ENCODE results near the gene UBE2J2. TPM values are rescaled to one million over a fixed set of nuclear protein-coding genes. Genes with fewer than 3 reads are reported as not detected.

Gene UBE2J2
- total RNA-seq = 10 to 100 TPM; 23.6 to 39.2 TPM

- ATAC-seq = peak; percentile 97
- Histone ChIP-seq H3K9me3 (no peaks in the 10 kb centered on the region), H3K36me3 (replicated peaks in 1 of 2; ENCODE audit: insufficient read depth in 1 of 2, low read depth in 2 of 2) (no peaks in the 10 kb centered on the region), H3K27me3 (no peaks in the 10 kb centered on the region), H3K4me1 (peaks cover 34% of the 10 kb centered on the region), H3K27ac (peak within 1 kb of the TSS; percentile 45 to 79 (median 64)), H3K4me3 (peak within 1 kb of the TSS; percentile 68 to 70)
- DNase-seq = peak; percentile 94 to 97 (median 96)
- WGBS, 2 donors = 0 to 20% methylated on average over 1 to 63 of the region's 105 CpGs
- intact Hi-C loops (cut with DNase I) = no loop called here
- peak; percentile 22 to 58 (median 46) for TF ChIP-seq POLR2A (IDR thresholded peaks at IDR 0.05)
- TF ChIP-seq, protein P1, sequence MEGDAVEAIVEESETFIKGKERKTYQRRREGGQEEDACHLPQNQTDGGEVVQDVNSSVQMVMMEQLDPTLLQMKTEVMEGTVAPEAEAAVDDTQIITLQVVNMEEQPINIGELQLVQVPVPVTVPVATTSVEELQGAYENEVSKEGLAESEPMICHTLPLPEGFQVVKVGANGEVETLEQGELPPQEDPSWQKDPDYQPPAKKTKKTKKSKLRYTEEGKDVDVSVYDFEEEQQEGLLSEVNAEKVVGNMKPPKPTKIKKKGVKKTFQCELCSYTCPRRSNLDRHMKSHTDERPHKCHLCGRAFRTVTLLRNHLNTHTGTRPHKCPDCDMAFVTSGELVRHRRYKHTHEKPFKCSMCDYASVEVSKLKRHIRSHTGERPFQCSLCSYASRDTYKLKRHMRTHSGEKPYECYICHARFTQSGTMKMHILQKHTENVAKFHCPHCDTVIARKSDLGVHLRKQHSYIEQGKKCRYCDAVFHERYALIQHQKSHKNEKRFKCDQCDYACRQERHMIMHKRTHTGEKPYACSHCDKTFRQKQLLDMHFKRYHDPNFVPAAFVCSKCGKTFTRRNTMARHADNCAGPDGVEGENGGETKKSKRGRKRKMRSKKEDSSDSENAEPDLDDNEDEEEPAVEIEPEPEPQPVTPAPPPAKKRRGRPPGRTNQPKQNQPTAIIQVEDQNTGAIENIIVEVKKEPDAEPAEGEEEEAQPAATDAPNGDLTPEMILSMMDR (IDR thresholded peaks at IDR 0.05) = no peak
Observed at GRCh38 chr1:1273512-1274298, at the start of gene UBE2J2. Gene UBE2J2 (minus strand): TSS chr1:1273854. CDS start chr1:1267992, 5,862 bp downstream.

- H3K36me3 ChIP-seq (replicated peaks in 1 of 2; ENCODE audit: insufficient read depth in 1 of 2, low read depth in 2 of 2) = peaks cover 3% of the 10 kb centered on the region in 2 donors
- 76 to 82% methylated on average over 7 to 9 of the region's 10 CpGs for WGBS, 2 donors
- DNase-seq (no peak), ATAC-seq (no peak)
- no peak overlapping the region for H3K27ac ChIP-seq
- TF ChIP-seq POLR2A (IDR thresholded peaks at IDR 0.05) = no peak
- TF ChIP-seq, protein P1 (IDR thresholded peaks at IDR 0.05) = no peak
- H3K4me1 ChIP-seq = peaks cover 61% of the 10 kb centered on the region
- H3K4me3 ChIP-seq = no peak overlapping the region
- no peaks in the 10 kb centered on the region for H3K27me3 ChIP-seq
- no peaks in the 10 kb centered on the region for H3K9me3 ChIP-seq
- intact Hi-C loops (cut with DNase I) = no loop called here
Observed at GRCh38 chr1:1322952-1323351, 49.3 kb upstream of the UBE2J2 start.

- H3K4me3 ChIP-seq = no peak overlapping the region
- no peak overlapping the region for H3K27ac ChIP-seq
- peaks cover 67% of the 10 kb centered on the region for H3K4me1 ChIP-seq
- intact Hi-C loops (cut with DNase I) = no loop called here
- no peaks in the 10 kb centered on the region for H3K27me3 ChIP-seq
- ATAC-seq (no peak), DNase-seq (no peak)
- H3K36me3 ChIP-seq (replicated peaks in 1 of 2; ENCODE audit: insufficient read depth in 1 of 2, low read depth in 2 of 2) = peaks cover 0 to 1% of the 10 kb centered on the region in 2 donors
- TF ChIP-seq POLR2A (IDR thresholded peaks at IDR 0.05) = no peak
- TF ChIP-seq, protein P1 (IDR thresholded peaks at IDR 0.05) = no peak
- no peaks in the 10 kb centered on the region for H3K9me3 ChIP-seq
- 65 to 88% methylated on average over 8 to 13 of the region's 14 CpGs for WGBS, 2 donors
Observed at GRCh38 chr1:1322418-1322817, 48.8 kb upstream of the UBE2J2 start.

GRCh38 chr1:1321477-1321876, 47.8 kb upstream of the UBE2J2 start:
- Histone ChIP-seq H3K4me3 (no peak overlapping the region), H3K9me3 (no peaks in the 10 kb centered on the region), H3K27ac (peak overlapping the region in 1 of 4 donors; percentile 2), H3K27me3 (no peaks in the 10 kb centered on the region), H3K4me1 (peaks cover 64% of the 10 kb centered on the region), H3K36me3 (replicated peaks in 1 of 2; ENCODE audit: insufficient read depth in 1 of 2, low read depth in 2 of 2) (no peaks in the 10 kb centered on the region)
- intact Hi-C loops (cut with DNase I) = no loop called here
- DNase-seq (no peak), ATAC-seq (no peak)
- TF ChIP-seq POLR2A (IDR thresholded peaks at IDR 0.05) = no peak
- TF ChIP-seq, protein P1 (IDR thresholded peaks at IDR 0.05) = no peak
- 86% methylated on average over 8 of the region's 8 CpGs; no CpG with 5 or more reads in 1 of the 2 donors for WGBS, 2 donors

All from body of pancreas (tissue), 4 donors.